Adrenal gland (tissue), 12 donors: ENCODE measurements around the gene TMEM81. TPM values are rescaled to one million over a fixed set of nuclear protein-coding genes. Genes with fewer than 3 reads are reported as not detected.
A peak's percentile ranks its signal among the peaks of the same experiment; 100 is the strongest.

Experiments used
- DNase-seq, 7 donors: peaks; one replicate each; pipeline ENCODE4 v3.0.0-alpha.2; 2019 to 2020
- H3K27ac ChIP-seq, 5 donors: fragments of 200-600 bp; sonication (generic) in 4 of 5; 1 replicate in 3 of 5; 2 replicates in 2 of 5; pipeline versions ENCODE4 v1.5.1 to v1.8.0; 2016 to 2020; ENCODE audit warnings: mild to moderate bottlenecking in 1 of 5
- H3K27me3 ChIP-seq: fragments of 200-600 bp; 2 replicates; pipeline ENCODE4 v1.8.0; 2021
- H3K36me3 ChIP-seq, 2 donors: fragments of 200-600 bp; replicated peaks in 1 of 2; 1 replicate in 1 of 2; 2 replicates in 1 of 2; pipeline versions ENCODE4 v1.5.1 to v1.8.0; 2018 to 2022
- H3K4me1 ChIP-seq, 2 donors: fragments of 200-600 bp; replicated peaks in 1 of 2; 1 replicate in 1 of 2; 2 replicates in 1 of 2; pipeline versions ENCODE4 v1.5.1 to v1.8.0; 2018 to 2021
- H3K4me3 ChIP-seq, 4 donors: fragments of 200-600 bp; sonication (generic) in 3 of 4; one replicate each; pipeline ENCODE4 v1.5.1; 2016 to 2018
- H3K9me3 ChIP-seq, 3 donors: fragments of 200-600 bp; sonication (generic) in 1 of 3; replicated peaks in 1 of 3; 1 replicate in 2 of 3; 2 replicates in 1 of 3; pipeline versions ENCODE4 v1.5.1 to v1.8.0; 2016 to 2021
- POLR2A ChIP-seq, 2 donors: fragments of 450-650 bp; IDR thresholded peaks; one replicate each; pipeline ENCODE4 v1.6.1; 2017; ENCODE audit warnings: antibody characterized with exemption in 2 of 2, mild to moderate bottlenecking in 2 of 2, moderate library complexity in 1 of 2
- WGBS, 4 donors: extraction: QIAGEN DNeasy Blood & Tissue Kit in 2 of 4; methylation state at CpG; one replicate each; pipeline versions ENCODE4 v1.1.5 to v1.1.7; 2013 to 2017; 5-methylcytosine and 5-hydroxymethylcytosine counted together
- intact Hi-C, 2 donors: fragments of 100-400 bp; cut with DNase I; formaldehyde crosslinking; loops; one replicate each; pipeline versions ENCODE4 v1.14.1 to v1.15.0; 2022 to 2023
- polyA plus RNA-seq, 3 donors: library from polyadenylated mRNA; stranded (reverse); fragments of 200-250 nt in 2 of 3; fragments of 350-450 nt in 1 of 3; fragmentation: Illumina TruSeq in 1 of 3; extraction: RNeasy Lipid Tissue Mini Kit (QIAGEN cat#74804) in 1 of 3; gene quantifications; one replicate each; pipeline ENCODE4 v1.2.3, GENCODE V29; 2013 to 2014
- total RNA-seq, 9 donors: library from RNA; depleted of rRNA in 4 of 9; stranded (reverse); fragments of >200 nt in 4 of 9; fragments of 120-200 nt in 1 of 9; fragmentation: NEBNext Ultra II Directional in 1 of 9; extraction: Animal tissue kit (Norgen Biotek cat#: 25700) in 1 of 9; gene quantifications; one replicate each; pipeline versions ENCODE4 v1.1.0 to v1.2.4, GENCODE V29; 2013 to 2023
- TF ChIP-seq, protein P1 (sequence below), 6 experiments: fragments of 450-650 bp in 4 of 6; fragments of 200-600 bp in 2 of 6; sonication (generic) in 1 of 6; IDR thresholded peaks; 1 replicate in 5 of 6; 2 replicates in 1 of 6; pipeline versions ENCODE4 v1.5.1 to v1.8.0; 2016 to 2021; ENCODE audit warnings: antibody characterized with exemption in 6 of 6, mild to moderate bottlenecking in 2 of 6, moderate library complexity in 1 of 6
- donor health status: healthy with polysubstance abuse.
- donor health status: Bipolar disorder and iron deficiency.
- donor health status: DM: yes; HTN: yes; CAD: no.
- donor health status: DM: no; HTN: no; CAD: no.
- donor health status: DM: no; HTN: no; CAD: no.
- donor health status: DM: yes; HTN: yes; CAD: no.

Gene TMEM81
- total and polyA plus RNA-seq, 12 donors: 1.9 to 5.0 (median 3.5) TPM

GRCh38 chr1:205071028-205071409, 13.2 kb downstream of the TMEM81 start:
- Histone ChIP-seq H3K27ac (no peak overlapping the region), H3K36me3 (no peaks in the 10 kb centered on the region), H3K27me3 (no peaks in the 10 kb centered on the region), H3K4me1 (no peaks in the 10 kb centered on the region), H3K4me3 (no peak overlapping the region), H3K9me3 (no peaks in the 10 kb centered on the region)
- no peak for TF ChIP-seq POLR2A (IDR thresholded peaks at IDR 0.05)
- TF ChIP-seq, protein P1, sequence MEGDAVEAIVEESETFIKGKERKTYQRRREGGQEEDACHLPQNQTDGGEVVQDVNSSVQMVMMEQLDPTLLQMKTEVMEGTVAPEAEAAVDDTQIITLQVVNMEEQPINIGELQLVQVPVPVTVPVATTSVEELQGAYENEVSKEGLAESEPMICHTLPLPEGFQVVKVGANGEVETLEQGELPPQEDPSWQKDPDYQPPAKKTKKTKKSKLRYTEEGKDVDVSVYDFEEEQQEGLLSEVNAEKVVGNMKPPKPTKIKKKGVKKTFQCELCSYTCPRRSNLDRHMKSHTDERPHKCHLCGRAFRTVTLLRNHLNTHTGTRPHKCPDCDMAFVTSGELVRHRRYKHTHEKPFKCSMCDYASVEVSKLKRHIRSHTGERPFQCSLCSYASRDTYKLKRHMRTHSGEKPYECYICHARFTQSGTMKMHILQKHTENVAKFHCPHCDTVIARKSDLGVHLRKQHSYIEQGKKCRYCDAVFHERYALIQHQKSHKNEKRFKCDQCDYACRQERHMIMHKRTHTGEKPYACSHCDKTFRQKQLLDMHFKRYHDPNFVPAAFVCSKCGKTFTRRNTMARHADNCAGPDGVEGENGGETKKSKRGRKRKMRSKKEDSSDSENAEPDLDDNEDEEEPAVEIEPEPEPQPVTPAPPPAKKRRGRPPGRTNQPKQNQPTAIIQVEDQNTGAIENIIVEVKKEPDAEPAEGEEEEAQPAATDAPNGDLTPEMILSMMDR (IDR thresholded peaks at IDR 0.05): no peak
- WGBS, 4 donors: 90 to 100% (median 97%) methylated on average over 2 of the region's 2 CpGs
- no peak for DNase-seq
- intact Hi-C loops: no loop called here

DNA sequence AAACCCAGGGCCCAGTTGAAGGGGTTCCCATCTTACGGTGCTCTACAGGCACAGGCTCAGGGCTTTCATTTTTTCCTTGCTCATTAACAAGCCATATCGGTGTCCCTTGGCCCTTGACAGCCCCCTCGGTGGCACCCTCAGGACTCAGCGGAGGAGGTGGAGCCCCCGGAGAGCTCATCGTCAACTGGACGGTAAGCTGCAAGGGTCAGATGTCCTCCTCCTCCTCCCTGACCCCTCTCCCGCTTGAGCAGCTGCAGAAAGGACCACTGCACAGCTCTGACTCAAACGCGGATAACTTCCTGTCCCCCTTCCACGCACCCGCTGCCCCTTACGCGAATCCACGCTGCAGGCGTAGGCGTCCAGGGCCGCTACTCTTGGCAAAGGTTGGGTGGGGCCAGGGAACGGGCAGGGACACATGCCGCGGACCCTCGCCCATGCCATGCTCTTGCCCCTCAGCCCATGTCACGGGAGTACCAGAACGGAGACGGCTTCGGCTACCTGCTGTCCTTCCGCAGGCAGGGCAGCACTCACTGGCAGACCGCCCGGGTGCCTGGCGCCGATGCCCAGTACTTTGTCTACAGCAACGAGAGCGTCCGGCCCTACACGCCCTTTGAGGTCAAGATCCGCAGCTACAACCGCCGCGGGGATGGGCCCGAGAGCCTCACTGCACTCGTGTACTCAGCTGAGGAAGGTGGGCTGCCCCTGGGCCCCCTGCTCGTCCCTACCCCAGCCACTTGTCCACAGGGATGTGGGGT, 14.7 kb downstream of the TMEM81 start:
- Histone ChIP-seq H3K4me3 (no peak overlapping the region), H3K27ac (no peak overlapping the region), H3K4me1 (no peaks in the 10 kb centered on the region), H3K9me3 (no peaks in the 10 kb centered on the region), H3K27me3 (no peaks in the 10 kb centered on the region), H3K36me3 (no peaks in the 10 kb centered on the region)
- intact Hi-C loops: no loop called here
- DNase-seq: no peak
- TF ChIP-seq, protein P1 (IDR thresholded peaks at IDR 0.05): no peak
- TF ChIP-seq POLR2A (IDR thresholded peaks at IDR 0.05): no peak
- WGBS, 4 donors: 83 to 89% (median 87%) methylated on average over 26 to 42 of the region's 42 CpGs

- H3K4me3 ChIP-seq: no peak overlapping the region
- no peaks in the 10 kb centered on the region for H3K4me1 ChIP-seq
- no peaks in the 10 kb centered on the region for H3K27me3 ChIP-seq
- TF ChIP-seq, protein P1 (IDR thresholded peaks at IDR 0.05): no peak
- no peak for TF ChIP-seq POLR2A (IDR thresholded peaks at IDR 0.05)
- H3K9me3 ChIP-seq: no peaks in the 10 kb centered on the region
- H3K36me3 ChIP-seq: no peaks in the 10 kb centered on the region
- 12 to 28% (median 26%) methylated on average over 2 of the region's 2 CpGs for WGBS, 4 donors
- no peak overlapping the region for H3K27ac ChIP-seq
- intact Hi-C loops: no loop called here
- DNase-seq: peak in 2 of 7 donors; percentile 23 to 40
Observed at GRCh38 chr1:205068457-205069040, 15.7 kb downstream of the TMEM81 start.

DNA sequence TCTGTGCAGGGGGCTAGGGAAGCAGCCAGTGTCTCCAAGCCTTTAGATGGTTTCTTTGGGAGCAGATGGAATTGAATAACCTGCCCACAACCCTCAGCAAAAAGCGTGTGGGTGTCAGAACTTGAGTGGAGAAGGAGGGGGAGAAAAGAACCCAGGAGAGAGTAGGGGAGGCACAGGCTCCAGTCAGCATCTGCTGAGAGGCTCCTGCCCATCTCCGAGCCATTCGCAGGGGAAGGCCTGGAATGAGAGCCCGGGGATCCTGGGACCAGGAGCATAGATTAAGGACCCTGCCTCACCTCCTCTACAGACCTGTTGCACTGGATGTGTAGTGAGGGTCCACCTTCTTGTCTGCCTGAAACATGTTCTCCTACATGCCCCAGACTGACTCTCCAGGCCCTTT, 16.3 kb downstream of the TMEM81 start:
- 62 to 92% (median 87%) methylated on average over 4 of the region's 4 CpGs for WGBS, 4 donors
- TF ChIP-seq, protein P1 (IDR thresholded peaks at IDR 0.05): no peak
- no peak for TF ChIP-seq POLR2A (IDR thresholded peaks at IDR 0.05)
- H3K27ac ChIP-seq: no peak overlapping the region
- no peaks in the 10 kb centered on the region for H3K27me3 ChIP-seq
- DNase-seq: no peak
- intact Hi-C loops: no loop called here
- no peaks in the 10 kb centered on the region for H3K36me3 ChIP-seq
- H3K4me3 ChIP-seq: no peak overlapping the region
- H3K9me3 ChIP-seq: no peaks in the 10 kb centered on the region
- H3K4me1 ChIP-seq: no peaks in the 10 kb centered on the region
